Stimulated activated CD4-positive, alpha-beta T cell treated with anti-CD3 and anti-CD28 coated beads, Interleukin-1b, Interleukin-23, amount 100 ng/mL, for 48 hours (primary cell): ENCODE measurements around the gene MSI2.

Source experiments
- DNase-seq: peaks from one replicate; pipeline ENCODE4 v3.0.0-alpha.2; 2020

MSI2 gene

DNA sequence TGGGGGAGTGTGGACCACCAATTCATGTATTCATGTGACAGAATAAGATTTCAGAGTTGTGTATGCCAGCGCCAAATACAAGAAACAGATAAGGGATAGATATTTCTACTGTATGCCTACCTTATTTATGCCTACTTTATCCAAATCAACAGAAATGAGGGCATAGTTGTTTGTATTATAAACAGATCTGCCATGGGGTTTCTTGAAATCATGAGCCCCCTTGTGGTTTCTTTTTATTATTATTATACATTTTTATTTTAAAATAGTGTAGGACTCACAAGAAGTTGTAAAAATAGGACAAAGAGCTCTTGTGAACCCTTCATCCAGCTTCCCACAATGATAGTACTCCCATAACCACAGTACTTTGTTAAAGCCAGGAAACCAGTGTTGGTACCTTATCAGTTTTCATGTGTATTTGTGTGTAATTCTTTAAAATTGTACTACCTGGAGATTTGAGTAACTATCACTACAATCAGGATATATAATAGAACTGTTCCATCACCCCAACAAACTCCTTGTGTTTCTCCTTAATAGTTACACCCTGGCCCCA is 259.4 kb downstream of the MSI2 start:
- no peak for DNase-seq

DNA sequence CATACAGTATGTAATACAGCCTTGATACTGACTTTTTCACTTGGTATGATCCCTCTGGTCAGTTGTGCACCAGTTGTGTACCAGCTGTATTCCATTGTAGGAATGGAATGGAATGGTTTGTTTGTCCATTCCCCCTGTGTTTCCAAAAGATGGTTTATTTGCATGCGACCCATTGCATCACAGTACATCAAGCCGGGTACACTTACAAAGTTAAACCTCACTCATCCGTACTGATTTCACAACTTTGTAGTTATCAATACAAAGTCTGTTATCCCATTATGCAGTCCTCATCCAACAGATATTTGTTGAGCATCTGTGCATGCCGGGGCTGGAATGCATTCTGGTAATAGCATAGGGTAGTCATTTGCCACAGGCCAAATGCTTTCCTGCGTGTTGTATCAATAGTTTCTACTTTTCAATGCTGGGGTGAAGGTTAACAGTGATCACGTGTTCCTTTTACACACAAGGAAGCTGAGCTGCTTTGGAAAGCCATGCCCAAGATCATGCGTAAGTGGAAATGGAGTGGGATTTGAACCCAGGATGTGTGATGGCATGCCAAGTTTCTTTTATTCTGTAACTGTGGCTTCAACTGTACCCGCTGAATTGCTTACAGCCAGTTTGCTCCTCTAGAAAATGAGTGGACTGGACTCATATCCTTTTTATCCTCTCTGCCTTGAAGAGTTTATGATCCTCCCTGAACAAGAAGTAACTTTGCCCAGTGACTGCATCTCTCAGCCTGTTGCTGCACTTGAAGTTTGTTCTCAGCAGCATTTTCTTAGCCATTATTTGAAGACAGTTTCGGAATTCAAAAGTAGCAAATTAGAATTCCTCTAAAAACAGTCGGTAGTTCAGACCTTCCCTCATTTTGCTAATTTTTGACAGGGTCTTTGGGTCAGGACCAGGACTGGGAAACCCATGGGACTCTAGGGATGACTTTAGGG is 260.2 kb downstream of the MSI2 start:
- DNase-seq, result no peak

DNA sequence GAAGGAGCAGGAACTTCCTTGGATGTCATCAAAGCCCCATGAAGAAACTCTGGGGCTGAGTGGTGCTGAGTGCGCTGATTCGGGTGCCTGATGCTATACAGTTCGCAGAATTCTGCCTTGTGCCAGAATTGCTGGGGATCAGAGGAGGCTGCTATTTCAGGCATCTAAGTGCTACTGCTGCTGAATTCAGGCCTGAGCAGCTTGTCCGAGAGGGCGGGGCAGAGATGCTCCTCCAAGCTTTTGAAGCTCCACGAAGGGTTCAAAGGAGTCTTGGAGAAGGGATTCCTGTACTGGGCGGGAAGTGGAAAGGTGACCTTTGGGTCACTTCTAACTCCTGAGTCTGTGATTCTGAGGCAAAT is 260.9 kb downstream of the MSI2 start:
- DNase-seq, result no peak

- DNase-seq, result no peak
These were observed 261.5 kb downstream of the MSI2 start for GRCh38 chr17:57517632-57518456.

GRCh38 chr17:57518587-57519581 is 262.6 kb downstream of the MSI2 start:
- no peak for DNase-seq

GRCh38 chr17:57519800-57520199 is 263.5 kb downstream of the MSI2 start:
- DNase-seq, result no peak

GRCh38 chr17:57521606-57522005 is 265.3 kb downstream of the MSI2 start:
- DNase-seq, result no peak

- DNase-seq, result no peak
These were observed 266.0 kb downstream of the MSI2 start for GRCh38 chr17:57522042-57523005.

- DNase-seq, result no peak
These were observed 267.8 kb downstream of the MSI2 start for GRCh38 chr17:57523926-57524632.

- DNase-seq, result no peak
These were observed 268.7 kb downstream of the MSI2 start for GRCh38 chr17:57524839-57525568.

DNA sequence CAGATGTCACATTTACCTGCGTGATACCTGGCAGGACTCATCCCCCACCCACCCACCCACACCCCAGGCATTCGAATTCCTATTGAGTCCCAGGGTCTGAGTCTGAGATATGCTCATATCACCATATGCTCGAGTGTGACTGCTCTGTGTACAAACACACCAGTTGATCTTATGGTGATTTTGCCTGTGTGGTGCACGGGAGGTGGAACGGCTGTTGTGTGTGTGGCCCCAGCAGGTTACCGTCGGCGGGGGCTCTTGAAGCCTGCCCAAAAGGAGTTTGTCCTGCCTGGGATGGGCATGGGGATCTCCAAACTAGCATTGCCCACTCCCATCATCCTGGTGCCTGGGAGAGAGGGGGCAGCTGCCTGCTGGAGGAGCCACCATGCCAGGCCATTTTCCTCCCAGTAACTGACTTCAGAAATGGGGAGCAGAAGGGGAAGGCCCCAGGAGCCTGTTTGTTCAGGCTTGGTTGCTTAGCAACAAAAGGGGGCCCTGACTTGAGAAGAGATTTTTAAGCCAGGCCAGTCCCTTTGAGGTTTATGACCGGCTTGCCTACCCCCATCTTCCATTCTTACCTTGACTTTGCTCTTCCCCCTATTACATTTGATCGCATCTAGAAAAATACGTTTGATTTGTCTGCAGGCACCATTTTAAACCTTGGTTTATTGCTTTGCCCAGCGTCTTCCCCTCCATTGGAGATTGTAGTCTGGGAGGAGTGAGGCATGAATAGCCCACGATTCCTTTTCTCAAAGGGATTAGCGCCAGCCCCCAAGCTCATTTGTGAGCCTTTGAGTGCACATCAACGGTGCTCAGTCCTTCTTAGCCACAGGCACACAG is 271.1 kb downstream of the MSI2 start:
- no peak for DNase-seq

DNA sequence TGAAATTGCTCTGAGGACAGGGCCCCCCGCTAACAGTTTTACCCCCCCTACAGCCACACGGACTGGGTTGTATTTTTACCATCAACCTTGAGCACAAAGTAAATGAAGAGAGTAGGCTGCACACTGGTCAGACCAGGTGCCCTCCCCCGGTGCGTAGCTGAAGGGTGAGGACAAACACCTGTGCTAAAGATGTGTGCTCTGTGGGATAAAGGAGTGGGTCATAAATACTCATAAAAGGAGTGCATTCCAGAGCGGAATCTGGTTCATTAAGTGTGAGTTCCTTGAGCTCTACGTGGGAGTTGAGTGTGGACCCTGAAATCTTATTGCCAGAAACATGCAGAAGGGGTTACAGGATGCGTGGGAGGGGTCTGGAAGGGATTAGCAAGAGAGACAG is 271.7 kb downstream of the MSI2 start:
- DNase-seq, result no peak

- DNase-seq, result no peak
These were observed 273.7 kb downstream of the MSI2 start for GRCh38 chr17:57530026-57530425.

DNA sequence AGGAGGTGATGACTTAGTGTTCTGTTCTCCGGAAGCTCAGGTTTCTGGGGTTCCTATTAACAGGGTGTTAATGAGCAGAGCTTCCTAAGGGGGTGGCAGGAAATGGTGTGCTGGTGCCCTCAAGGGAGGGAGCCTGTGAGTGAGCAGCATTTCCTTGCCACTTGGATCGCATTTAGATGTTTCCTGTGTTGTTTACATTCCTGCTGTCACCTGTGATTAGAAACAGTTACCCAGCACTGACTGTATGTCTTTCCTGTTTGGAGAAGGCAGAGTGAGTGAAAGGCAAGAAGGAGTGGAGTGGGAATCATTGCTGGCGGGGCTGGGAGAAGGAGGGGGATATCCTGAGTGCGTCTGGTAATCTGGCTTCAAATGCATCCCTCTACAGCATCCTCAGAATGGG is 274.2 kb downstream of the MSI2 start:
- no peak for DNase-seq

- no peak for DNase-seq
These were observed 274.8 kb downstream of the MSI2 start for GRCh38 chr17:57531078-57531477.

DNA sequence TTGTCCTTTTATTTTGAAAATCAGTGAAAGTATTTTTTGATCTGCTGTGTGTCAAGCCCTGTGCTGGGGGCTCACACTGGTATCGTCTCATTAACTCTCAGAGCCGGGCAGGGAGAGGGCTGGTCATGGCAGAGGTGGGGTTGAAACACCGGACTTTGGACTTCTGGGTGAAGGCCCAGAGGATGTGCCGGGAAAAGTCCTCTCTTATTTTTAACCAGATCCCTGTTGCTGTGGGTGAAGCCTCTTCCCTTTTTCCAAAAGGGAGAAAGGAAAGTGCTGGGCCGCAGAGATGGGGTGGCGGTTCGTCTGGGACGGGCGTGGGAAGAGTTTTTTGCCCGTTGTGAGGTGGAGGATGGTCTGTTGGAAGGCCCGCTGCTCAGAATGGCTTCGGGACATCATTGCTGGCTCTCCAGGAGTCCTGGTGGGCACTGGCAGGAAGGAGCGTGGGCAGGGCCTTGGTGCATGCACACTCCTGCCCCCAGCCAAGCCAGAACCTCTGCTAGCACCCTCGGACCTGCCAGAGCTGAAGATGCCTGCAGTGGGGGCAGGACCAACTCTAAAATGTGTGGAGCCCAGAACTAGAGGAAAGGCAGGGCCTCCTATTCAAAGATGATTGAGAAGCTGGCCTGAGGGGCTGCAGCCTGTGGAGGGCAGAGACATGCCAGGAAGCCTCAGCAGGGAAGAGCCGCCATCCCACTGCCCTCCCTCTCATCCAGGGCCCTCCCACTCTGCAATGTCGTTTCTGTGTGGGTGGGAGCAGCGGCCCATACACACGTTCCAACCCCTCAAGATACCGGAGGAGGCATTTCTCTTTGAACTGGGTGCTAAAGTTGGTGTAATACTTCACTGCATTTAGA is 275.6 kb downstream of the MSI2 start:
- no peak for DNase-seq

DNA sequence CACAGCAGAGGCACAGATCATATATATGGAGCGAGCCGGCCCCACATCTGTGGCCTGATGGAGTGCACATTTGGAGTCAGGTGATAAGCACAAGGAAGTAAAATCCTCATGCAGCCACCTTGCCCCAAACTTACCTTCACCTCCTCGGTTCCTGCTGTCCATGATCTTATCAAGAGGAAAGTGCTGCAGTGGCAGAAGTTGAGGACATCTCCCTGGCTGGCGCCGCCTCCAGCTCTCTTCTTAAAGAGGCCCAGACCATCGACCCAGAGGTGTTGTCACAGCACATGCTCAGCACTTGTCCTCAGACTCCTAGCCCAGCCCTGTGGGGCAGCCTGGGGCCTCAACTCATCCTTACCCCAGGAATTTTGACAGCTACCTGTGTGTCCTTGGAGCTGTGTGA is 276.2 kb downstream of the MSI2 start:
- DNase-seq, result no peak

- no peak for DNase-seq
These were observed 276.6 kb downstream of the MSI2 start for GRCh38 chr17:57532966-57533365.
